Measurements from ENCODE around the gene GABBR2.

GRCh38 chr9:98579700-98580099 lies 129.0 kb downstream of the GABBR2 start:
- TF ChIP-seq CTCF (conservative IDR thresholded peaks at IDR 0.05), result no peak
- TF ChIP-seq ZFX (IDR thresholded peaks at IDR 0.05), result no peak
